H1 (cell line): ENCODE data around the gene TSPAN9. TPM values are rescaled to one million over a fixed set of nuclear protein-coding genes. Genes with fewer than 3 reads are reported as not detected.

Source experiments
- RAD21 ChIP-seq, 2 experiments: IDR thresholded peaks in 1 of 2; conservative IDR thresholded peaks in 1 of 2; 2 replicates each; pipeline ENCODE4 v1.6.1; 2011; ENCODE audit warnings: low read depth in 2 of 2, low read length in 2 of 2, improper control_type of control experiment in 1 of 2, inconsistent platforms in 1 of 2, mild to moderate bottlenecking in 1 of 2, moderate library complexity in 1 of 2
- SIX5 ChIP-seq: IDR thresholded peaks from 2 replicates; pipeline ENCODE4 v1.6.1; 2011; ENCODE audit warnings: mild to moderate bottlenecking, low read depth, low read length
- polyA plus RNA-seq, 7 experiments: library from polyadenylated mRNA; depleted of rRNA in 3 of 7; stranded (reverse) in 5 of 7; unstranded in 2 of 7; fragments of >200 nt in 5 of 7; fragments of 200-250 nt in 2 of 7; gene quantifications; 1 replicate in 5 of 7; 2 replicates in 1 of 7; 4 replicates in 1 of 7; pipeline versions ENCODE4 v1.2.1 to v1.2.3, GENCODE V29; 2011 to 2013; ENCODE audit warnings: missing spikeins in 2 of 7, mixed read lengths in 2 of 7
- total RNA-seq: library from RNA; stranded (reverse); fragmentation: NEBNext Ultra II Directional; extraction: Animal tissue kit (Norgen Biotek cat#: 25700); gene quantifications from 2 replicates; pipeline ENCODE4 v1.2.1, GENCODE V29; 2021

The TSPAN9 gene
- total and polyA plus RNA-seq, 2 of the 8 experiments (the other 6 are each of a cell fraction or from before 2014, with no cell fraction given): 11.5 to 29.1 TPM

- TF ChIP-seq RAD21 (IDR thresholded peaks at IDR 0.05 in 1 of 2, conservative IDR thresholded peaks at IDR 0.05 in 1 of 2; ENCODE audit: low read depth in 2 of 2, low read length in 2 of 2) (no peak), SIX5 (no peak)
These were observed 37.9 kb downstream of the TSPAN9 start (continued) for GRCh38 chr12:3115078-3115477.
